Measurements from ENCODE around the gene RING1.
"Not testable (repeated sequence)": the region's sequence is repeated elsewhere in the genome, so short reads cannot be mapped to it uniquely, and the experiment has no call there.

RING1 gene

DNA sequence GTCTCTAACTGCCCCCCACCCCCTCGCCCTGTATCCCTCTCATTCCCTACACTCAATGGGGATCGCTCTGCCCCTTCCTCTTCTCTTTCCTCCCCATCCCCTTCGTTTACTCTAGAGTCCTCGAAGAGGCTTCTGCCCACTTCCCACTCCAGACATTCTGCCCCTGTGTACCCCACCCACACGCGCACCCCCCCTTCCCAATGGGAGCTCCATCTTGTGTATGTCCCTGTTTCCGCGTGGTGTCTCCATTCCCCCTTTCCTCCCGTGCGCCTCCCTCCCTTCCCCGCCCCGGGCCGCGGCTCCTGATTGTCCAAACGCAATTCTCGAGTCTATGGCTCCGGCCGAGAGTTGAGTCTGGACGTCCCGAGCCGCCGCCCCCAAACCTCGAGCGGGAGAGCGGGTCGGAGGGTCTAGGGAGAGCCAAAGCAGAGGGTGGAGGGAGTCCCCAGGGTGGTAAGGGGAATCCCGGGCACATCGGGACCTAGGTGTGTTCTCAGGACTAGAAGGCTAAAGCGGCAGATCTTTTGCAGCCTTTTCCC is 679 bp upstream of the RING1 start:
- no peak for DNase-seq

DNA sequence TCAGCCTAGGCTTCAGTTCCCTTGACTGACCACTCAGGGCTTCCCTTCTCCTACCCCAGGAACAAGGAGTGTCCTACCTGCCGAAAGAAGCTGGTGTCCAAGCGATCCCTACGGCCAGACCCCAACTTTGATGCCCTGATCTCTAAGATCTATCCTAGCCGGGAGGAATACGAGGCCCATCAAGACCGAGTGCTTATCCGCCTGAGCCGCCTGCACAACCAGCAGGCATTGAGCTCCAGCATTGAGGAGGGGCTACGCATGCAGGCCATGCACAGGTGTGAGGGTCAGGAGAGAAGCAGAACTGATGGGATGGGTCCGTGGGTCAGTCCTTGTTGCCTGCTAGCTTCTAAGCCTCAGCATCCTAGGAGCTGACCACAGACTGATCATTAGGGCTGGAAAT is 1.6 kb downstream of the RING1 start:
- no peak for DNase-seq

GRCh38 chr6:33211136-33211535 is 2.8 kb downstream of the RING1 start:
- no peak for DNase-seq

DNA sequence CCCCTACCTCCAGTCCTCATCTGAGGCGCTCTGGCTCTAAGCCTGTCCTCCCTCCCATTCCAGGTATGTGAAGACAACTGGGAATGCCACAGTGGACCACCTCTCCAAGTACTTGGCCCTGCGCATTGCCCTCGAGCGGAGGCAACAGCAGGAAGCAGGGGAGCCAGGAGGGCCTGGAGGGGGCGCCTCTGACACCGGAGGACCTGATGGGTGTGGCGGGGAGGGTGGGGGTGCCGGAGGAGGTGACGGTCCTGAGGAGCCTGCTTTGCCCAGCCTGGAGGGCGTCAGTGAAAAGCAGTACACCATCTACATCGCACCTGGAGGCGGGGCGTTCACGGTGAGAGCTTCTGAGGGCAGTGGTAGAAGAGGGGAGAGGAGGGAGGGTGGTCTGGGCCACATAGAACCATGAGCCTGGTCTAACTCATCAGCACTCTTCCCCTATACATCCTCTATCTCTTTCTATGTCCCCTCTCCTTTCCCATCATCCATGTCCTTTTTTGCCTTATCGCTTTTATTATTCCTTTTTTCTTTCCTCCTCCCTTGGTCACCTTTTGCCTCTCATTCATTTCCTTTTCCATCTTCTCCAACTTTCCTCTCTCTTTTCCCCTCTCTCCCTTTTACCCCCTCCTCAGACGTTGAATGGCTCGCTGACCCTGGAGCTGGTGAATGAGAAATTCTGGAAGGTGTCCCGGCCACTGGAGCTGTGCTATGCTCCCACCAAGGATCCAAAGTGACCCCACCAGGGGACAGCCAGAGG is 3.5 kb downstream of the RING1 start:
- DNase-seq = no peak

GRCh38 chr6:33212857-33213165 is 4.5 kb downstream of the RING1 start:
- DNase-seq = no peak

- DNase-seq = no peak
Measured at GRCh38 chr6:33213166-33213988, 5.1 kb downstream of the RING1 start.

DNA sequence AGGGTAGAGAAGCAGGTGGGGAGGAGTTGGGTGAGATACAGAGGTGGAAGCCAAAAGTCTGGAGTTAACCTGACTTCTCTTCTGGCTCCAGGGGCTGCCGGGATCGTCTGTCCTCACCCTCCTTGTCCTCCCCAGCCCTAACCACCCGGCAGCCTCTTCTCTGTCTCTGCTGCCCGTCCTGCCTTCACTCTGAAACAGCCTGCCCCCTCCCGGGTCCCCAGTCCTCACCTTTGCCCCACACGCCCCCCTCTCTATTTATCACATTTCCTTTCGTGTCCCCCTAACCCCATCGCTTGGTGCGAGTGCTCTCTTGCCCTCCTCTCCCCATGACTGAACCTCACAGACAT is 5.7 kb downstream of the RING1 start:
- DNase-seq = no peak

- DNase-seq = no peak
Measured at GRCh38 chr6:33215271-33216116, 7.2 kb downstream of the RING1 start.

- DNase-seq = no peak
Measured at GRCh38 chr6:33216117-33216649, 7.9 kb downstream of the RING1 start.

DNA sequence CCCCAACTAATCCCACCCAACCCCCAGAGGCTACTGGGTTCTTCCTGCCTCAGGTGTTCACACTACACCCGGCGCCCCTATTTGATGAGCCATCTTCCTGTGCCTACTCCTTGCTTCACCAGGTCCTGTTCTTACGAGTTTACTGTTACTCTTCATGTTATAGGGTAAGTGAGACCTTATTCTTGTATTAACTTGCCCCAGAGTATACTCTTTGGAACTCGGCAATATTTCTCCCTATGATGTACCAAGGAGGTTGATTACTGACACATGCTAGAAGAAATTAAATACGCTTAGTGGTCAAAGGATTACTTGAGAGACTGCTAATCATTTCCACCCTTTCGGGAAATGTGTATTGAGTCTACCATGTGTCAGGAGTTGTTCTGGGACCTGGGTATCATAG is 8.9 kb downstream of the RING1 start:
- DNase-seq = no peak

DNA sequence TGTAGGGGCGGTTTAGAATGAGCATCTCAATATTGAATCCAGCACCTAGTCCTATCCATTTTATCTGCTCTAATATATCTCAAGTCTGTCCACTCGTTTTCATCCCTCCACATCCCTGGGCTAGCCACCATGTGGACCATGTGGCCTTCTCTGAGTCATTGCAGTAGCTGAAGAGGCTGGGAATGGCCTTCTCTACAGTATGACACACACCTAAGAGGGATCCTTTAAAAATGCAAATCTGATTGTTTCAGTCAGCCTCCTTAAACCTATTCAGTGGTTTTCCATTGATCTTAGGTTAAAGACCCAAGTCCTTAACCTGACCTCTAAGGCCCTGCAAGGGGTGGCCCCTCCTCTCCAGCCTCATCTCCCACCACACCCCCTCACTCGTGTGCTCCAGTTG is 9.4 kb downstream of the RING1 start:
- no peak for DNase-seq

DNA sequence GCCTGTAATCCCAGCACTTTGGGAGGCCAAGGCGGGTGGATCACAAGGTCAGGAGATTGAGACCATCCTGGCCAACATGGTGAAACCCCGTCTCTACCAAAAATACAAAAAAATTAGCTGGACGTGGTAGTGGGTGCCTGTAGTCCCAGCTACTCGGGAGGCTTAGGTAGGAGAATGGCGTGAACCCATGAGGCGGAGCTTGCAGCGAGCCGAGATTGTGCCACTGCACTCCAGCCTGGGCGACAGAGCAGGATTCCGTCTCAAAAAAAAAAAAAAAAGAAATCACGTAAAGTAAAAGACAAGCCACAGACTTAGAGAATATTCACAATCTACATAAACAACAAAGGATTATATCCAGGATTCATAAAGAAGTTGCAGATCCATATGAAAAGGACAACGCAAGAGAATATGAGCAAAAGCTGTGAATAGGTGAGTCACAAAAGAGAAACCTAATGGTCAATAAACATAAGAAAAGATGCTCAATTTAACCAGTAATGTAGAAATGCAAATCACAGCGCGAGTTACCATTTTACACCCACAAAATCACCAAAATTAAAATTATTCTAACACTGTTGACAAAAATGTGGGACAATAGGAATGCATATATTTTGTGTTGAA is 18.3 kb downstream of the RING1 start:
- DNase-seq = not testable (repeated sequence)

DNA sequence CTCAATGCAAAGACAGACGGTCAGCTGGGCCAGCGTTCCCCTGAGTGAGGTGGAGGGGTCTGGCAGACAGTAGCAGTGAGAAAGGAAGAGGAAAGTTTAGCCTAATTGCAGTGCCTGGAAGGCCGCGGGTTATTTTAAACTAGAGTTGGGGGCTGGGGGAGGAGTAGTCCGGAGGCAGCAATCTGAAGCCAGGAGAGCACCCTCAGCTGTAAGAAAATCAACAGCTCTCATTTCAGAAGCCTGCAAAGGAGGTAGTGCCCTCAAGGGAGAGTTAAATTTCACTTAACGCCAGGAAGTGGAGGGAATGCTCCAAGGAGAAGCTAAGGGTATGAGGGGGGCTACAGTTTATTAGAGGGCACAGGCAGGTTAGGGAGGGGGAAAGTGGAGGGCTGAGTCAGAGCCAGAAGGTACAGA is 26.9 kb downstream of the RING1 start:
- DNase-seq = no peak

DNA sequence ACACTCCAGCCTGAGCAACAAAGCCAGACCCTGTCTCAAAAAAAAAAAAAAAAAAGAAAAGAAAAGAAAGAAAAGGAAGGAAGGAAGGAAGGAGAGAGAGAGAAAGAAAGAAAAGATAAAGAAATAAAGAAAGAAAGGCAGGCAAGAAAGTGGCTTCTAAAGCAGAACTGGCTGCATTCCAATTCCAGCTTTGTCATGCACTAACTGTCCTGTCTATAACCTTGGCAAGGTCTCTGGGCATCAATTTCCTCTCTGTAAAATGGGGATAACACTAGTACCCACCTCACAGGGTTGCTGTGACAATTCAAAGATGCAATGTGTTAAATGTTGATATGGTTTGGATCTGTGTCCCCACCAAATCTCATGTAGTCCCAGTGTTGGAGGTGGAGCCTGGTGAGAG is 28.0 kb downstream of the RING1 start:
- DNase-seq = no peak

DNA sequence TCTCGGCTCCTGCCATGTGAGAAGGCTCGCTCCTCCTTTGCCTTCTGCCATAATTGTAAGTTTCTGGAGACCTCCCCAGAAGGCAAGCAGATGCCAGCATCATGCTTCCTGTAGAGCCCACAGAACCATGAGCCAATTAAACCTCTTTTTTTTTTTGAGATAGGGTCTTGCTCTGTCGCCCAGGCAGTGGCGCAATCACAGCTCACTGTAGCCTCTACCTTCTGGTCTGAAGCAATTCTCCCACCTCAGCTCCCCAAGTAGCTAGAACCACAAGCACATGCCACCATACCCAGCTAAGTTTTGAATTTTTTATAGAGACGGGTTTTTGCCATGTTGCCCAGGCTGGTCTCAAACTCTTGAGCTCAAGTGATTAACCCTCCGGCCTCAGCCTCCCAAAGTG is 28.6 kb downstream of the RING1 start:
- no peak for DNase-seq

- no peak for DNase-seq
Measured at GRCh38 chr6:33237741-33238140, 29.4 kb downstream of the RING1 start.

DNA sequence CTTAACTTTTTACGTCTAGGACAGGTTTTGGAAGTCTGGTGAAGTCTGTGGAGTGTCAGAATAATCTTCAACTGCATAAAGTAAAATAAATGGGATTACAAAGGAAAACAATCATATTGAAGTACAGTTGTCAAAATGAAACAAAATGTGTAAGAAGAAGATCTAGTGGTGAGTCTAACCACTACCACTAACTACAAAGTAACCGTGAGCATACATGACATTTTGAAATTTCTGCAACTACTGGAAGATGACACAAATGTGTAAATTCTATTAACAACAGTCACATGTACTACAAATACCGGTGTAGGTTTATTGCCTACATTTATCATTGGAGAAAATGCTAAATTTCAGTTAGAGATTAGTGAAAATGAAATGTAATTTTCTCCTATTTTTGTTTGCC is 33.7 kb downstream of the RING1 start:
- DNase-seq = no peak

- no peak for DNase-seq
Measured at GRCh38 chr6:33243476-33243875, 35.2 kb downstream of the RING1 start.

- peak; percentile 90 to 92 for DNase-seq
Measured at GRCh38 chr6:33247977-33248642, 39.8 kb downstream of the RING1 start.

DNA sequence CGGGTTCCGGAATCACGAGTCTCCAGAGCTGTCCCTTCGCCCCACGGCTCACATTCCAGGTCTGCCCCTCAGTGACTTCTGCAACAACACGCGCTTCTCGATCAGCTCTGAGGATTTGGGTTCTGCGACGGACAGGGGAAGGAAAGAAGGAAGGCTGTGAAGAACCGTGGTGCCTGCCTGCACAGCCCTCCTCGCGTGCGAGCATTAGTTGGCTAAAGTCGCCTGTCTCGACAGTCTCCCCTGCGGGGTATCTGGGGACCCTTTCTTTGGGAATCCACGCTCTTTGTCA is 40.3 kb downstream of the RING1 start:
- no peak for DNase-seq

GRCh38 chr6:33248932-33249731 is 40.8 kb downstream of the RING1 start:
- DNase-seq = peak; percentile 100
